IPS-15b (cell line): ENCODE data around the gene RPS6KA5.
"Not testable (repeated sequence)": the region's sequence is repeated elsewhere in the genome, so short reads cannot be mapped to it uniquely, and the experiment has no call there.

Experiments
- H3K27me3 ChIP-seq: one replicate; pipeline ENCODE4 v1.6.1; 2013; ENCODE audit warnings: low read length; ENCODE audit not compliant: control insufficient read depth, insufficient read depth
- H3K36me3 ChIP-seq: one replicate; pipeline ENCODE4 v1.6.1; 2013; ENCODE audit warnings: low read length; ENCODE audit not compliant: control insufficient read depth, insufficient read depth
- H3K4me1 ChIP-seq: one replicate; pipeline ENCODE4 v1.6.1; 2013; ENCODE audit warnings: mild to moderate bottlenecking, low read length; ENCODE audit not compliant: control insufficient read depth, insufficient read depth
- H3K4me3 ChIP-seq: one replicate; pipeline ENCODE4 v1.5.1; 2013; ENCODE audit warnings: low read depth, low read length
- H3K9ac ChIP-seq: one replicate; pipeline ENCODE4 v1.6.1; 2013; ENCODE audit warnings: low read depth, mild to moderate bottlenecking, low read length
- H3K9me3 ChIP-seq: one replicate; pipeline ENCODE4 v1.6.1; 2013; ENCODE audit warnings: mild to moderate bottlenecking, low read length; ENCODE audit not compliant: control insufficient read depth, insufficient read depth

RPS6KA5 gene

DNA sequence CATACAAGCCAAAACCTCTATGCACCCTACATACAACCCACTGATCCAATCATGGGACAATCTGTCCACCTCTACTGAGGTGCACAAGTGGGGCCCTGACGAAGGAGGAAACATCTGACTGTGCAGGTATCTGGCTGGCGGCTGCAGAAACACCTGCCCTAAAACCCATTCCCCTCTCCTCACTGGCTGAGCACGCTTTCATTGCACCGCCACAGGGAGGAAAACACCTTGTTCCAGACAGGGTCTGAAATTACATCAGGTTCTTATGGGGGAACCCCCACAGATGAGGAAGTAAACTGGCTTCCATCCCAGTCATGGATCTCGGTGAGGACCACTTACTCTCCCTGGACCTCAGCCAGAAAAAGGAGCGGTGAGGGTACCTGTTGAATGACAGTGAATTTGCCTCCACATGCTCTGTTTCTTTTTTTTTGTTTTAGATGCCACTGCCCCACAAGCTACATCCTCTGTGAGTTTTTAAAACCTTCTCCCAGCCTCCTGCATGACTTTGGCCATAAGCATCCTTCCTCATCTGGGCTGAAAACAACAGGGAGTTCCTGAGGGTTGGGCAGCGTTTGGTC lies 29.6 kb upstream of the RPS6KA5 start:
- no peaks in the 10 kb centered on the region for H3K4me1 ChIP-seq
- no peak overlapping the region for H3K4me3 ChIP-seq
- H3K9me3 ChIP-seq, result no peaks in the 10 kb centered on the region
- no peaks in the 10 kb centered on the region for H3K27me3 ChIP-seq
- no peak overlapping the region for H3K9ac ChIP-seq
- H3K36me3 ChIP-seq, result no peaks in the 10 kb centered on the region

DNA sequence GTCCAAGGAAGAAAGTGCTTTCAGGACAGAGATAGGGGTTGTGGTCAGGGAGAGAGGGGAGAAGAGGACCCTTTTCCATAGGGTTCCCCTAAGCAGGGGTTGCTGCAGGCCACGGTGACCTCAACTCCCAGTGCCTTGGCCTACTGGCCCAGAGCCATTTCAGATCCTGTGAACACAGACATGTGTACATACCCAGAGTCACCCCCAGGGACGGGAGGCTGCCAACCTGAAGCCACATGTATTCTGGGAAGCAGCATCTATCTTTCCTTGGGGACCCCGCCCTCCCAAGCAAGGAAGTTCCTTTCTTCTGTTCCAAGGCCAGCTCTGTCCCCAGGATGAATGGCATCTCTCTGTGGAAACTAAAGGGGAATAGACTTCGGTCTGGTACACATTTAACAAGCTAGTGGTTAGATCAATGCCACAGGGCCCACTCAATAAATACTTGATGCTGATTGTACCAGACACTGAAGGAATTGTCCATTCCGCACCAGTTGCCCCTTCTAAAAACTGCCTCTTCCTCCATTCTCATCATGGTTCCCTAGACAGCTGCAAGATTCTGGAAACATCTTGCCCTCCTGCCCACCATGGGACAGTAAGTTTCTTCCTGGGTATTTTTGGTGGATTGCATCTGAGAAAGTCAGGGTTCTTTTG lies 28.3 kb upstream of the RPS6KA5 start:
- no peaks in the 10 kb centered on the region for H3K36me3 ChIP-seq
- H3K4me3 ChIP-seq, result no peak overlapping the region
- H3K27me3 ChIP-seq, result no peaks in the 10 kb centered on the region
- no peak overlapping the region for H3K9ac ChIP-seq
- H3K9me3 ChIP-seq, result no peaks in the 10 kb centered on the region
- H3K4me1 ChIP-seq, result no peaks in the 10 kb centered on the region

DNA sequence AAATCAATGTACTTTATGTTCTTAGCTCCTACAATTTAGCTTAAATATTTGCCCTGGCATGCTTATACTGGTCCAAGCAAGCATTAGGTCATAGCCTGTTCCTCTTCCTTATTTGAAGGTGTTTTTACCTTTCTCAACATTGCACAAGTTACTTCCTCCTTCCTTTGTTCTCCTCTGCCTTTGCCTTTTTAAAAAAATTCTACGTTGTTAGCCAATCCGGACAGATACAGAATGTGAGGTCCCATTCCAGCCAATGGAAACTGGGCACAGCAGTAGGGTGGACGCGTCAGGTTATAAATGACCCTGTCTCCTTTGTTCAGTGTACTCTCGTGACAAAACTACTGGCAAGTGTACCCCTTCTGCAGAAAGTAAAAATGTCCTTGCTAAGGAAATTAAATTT lies 27.0 kb upstream of the RPS6KA5 start:
- not testable (repeated sequence) for H3K4me3 ChIP-seq, H3K27me3 ChIP-seq, H3K9me3 ChIP-seq, H3K9ac ChIP-seq, H3K4me1 ChIP-seq, H3K36me3 ChIP-seq

DNA sequence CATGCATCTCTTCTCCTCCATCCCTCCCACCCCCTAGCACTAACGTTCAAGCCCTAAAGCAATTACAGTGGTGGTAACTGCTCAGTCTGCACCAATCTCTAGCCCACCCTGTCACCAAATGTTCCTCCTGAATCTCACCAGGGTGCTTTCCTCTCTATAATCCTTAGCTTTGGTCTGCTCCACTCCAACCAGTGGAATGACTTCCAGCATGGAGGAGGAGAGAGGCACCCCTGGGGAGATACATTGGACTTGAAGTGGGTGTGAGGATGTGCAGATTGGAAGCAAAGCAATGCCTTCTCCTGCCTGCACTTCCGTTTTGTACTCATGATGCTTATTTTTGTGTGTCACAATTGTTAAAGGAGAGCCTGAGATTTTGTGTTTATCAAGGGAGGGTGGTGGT lies 24.1 kb upstream of the RPS6KA5 start:
- no peaks in the 10 kb centered on the region for H3K4me1 ChIP-seq
- H3K9me3 ChIP-seq, result no peaks in the 10 kb centered on the region
- H3K9ac ChIP-seq, result no peak overlapping the region

DNA sequence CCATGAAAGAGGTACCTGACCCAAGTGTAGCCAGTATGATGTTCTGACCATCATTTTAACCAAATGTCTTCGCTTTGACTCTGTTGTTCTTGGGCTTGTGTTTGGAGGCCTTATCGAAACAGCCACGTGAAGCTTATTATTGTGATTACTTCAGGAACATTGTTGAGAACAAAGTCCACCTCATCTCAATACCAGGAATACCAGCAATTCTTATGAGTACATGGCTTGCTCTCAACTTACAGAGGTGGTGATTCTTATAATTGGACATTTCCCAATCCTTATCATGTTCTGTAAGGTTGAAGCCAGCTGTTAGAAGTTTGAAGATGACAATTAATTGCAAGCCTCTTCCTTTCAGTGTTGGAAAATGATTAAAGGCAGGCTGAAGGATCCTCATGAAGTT lies 21.8 kb upstream of the RPS6KA5 start:
- H3K4me3 ChIP-seq, result no peak overlapping the region
- H3K9ac ChIP-seq, result no peak overlapping the region
- no peaks in the 10 kb centered on the region for H3K4me1 ChIP-seq
- no peaks in the 10 kb centered on the region for H3K9me3 ChIP-seq
- H3K27me3 ChIP-seq, result no peaks in the 10 kb centered on the region
- H3K36me3 ChIP-seq, result no peaks in the 10 kb centered on the region

More for the DNA sequence above, 24.1 kb upstream of the RPS6KA5 start:
- Histone ChIP-seq H3K27me3 (no peaks in the 10 kb centered on the region), H3K4me3 (no peak overlapping the region), H3K36me3 (no peaks in the 10 kb centered on the region)

DNA sequence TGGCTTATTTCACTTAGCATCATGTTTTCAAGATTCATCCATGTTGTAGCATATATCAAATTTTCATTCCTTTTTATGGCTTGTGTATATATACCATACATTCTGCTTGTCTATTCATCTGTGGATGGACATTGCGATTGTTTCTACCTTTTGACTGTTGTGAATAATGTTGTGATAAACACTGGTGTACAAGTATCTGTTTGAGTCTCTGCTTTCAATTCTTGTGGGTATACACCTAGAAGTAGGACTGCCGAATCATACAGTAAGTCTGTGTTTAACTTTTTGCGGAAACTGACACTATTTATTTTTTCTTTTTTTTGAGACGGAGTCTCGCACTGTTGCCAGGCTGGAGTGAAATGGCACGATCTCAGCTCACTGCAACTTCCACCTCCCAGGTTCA lies 19.6 kb upstream of the RPS6KA5 start:
- H3K9ac ChIP-seq, result no peak overlapping the region
- no peaks in the 10 kb centered on the region for H3K9me3 ChIP-seq
- no peaks in the 10 kb centered on the region for H3K36me3 ChIP-seq
- H3K4me3 ChIP-seq, result no peak overlapping the region
- H3K27me3 ChIP-seq, result no peaks in the 10 kb centered on the region
- H3K4me1 ChIP-seq, result no peaks in the 10 kb centered on the region

DNA sequence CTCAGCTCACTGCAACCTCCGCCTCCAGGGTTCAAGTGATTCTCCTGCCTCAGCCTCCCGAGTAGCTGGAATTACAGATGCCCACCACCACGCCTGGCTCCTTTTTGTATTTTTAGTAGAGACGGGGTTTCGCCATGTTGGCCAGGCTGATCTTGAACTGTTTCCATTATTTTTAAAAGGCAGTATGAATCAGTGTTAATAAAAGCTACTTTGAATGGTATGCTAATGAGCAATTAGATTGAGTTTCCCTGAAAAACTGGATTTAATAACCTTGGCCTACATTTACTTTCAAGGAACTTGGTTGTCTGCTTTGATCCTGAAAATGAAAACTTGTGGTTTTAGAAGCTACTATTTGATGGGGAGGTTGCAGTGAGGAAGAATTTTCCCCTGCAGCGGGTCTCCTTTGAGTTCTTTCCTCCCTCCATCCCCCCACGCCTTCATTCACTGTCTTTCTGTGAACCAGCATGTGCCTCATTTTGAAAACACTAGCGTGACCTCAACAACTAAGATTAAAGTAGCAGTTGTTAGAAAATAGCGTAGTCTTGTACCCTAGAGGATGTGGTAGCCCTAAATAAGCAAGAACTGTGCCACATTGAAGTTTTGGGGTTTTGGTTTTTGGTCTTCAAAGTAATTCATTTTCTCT lies 17.8 kb upstream of the RPS6KA5 start:
- Histone ChIP-seq H3K9ac (no peak overlapping the region), H3K36me3 (no peaks in the 10 kb centered on the region), H3K9me3 (no peaks in the 10 kb centered on the region), H3K4me1 (no peaks in the 10 kb centered on the region), H3K27me3 (no peaks in the 10 kb centered on the region), H3K4me3 (no peak overlapping the region)

DNA sequence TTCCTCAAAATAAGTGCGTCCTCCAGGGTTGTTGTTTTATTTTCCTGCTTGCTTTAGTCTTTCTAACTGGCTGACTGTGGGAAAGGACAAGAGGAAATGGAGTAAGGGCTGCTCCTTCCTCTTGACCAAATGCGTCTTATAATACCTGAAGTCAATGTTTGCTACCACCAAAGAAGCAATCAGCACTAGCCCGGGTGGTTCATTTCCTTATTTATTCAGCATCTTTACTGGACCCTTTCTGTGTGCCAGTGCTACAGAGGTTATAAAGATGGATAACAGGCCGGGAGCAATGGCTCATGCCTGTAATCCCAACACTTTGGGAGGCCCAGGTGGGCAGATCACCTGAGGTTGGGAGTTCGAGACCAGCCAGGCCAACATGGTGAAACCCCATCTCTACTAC lies 15.1 kb upstream of the RPS6KA5 start:
- Histone ChIP-seq H3K9ac (no peak overlapping the region), H3K4me1 (no peaks in the 10 kb centered on the region), H3K36me3 (no peaks in the 10 kb centered on the region), H3K9me3 (no peaks in the 10 kb centered on the region), H3K27me3 (no peaks in the 10 kb centered on the region), H3K4me3 (no peak overlapping the region)

DNA sequence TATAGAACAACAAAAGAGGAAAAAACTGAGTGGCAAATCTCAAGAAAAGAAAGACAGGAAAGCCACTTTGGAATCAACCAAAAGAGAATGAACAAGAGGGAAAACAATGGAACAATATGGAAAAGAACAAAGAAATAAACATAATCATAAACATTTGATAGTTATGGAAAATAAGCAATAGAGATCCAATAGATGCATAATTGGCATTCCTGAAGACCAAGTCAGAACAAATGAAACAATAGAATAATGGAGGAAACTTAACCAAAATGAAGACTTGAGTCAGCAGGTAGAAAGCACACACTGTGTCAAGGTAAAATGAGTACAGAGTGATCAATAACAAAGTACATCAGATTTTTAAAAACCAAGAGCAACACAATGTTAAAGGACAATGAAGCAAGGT lies 10.1 kb upstream of the RPS6KA5 start:
- Histone ChIP-seq H3K4me3 (no peak overlapping the region), H3K27me3 (no peaks in the 10 kb centered on the region), H3K36me3 (no peaks in the 10 kb centered on the region)

DNA sequence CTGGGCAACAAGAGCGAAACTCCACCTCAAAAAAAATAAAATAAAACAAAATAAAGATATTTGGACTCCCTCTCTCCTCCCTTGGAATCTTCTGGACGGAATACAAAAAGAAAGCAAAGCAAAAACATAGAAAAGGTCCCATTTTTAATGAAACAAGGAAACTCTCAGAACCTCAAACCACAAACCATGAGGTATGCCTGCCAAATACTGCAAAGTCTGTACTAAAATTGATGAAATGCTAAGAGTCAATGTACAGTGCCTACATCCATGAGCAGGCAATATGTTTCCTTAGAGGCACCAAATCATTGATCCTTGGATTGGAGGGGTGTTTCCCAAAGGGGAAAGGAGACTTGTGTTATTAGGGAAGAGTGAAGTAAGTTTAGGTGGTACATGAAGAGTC lies 8.2 kb upstream of the RPS6KA5 start:
- H3K9ac ChIP-seq, result no peak overlapping the region
- H3K4me3 ChIP-seq, result no peak overlapping the region

More for the DNA sequence above, 10.1 kb upstream of the RPS6KA5 start:
- no peaks in the 10 kb centered on the region for H3K4me1 ChIP-seq
- no peak overlapping the region for H3K9ac ChIP-seq
- H3K9me3 ChIP-seq, result no peaks in the 10 kb centered on the region

DNA sequence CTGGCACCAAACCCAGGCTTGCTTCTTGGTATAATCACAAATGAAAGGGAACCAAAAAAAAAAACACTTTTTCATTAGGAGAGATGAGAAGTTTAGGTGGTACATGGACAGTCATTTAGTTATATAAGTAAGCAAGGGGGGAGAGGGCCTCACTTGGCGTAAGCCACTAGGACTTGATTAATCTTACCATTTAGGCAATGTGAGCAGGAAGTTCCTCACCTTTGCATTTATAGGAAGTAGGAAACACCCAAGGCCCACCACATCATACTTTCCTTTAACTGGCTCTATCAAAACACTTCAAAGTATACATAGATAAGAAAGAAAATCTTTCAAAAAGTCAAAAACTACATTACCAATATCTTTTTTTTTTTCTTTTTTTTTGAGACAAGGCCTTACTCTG lies 6.7 kb upstream of the RPS6KA5 start:
- no peaks in the 10 kb centered on the region for H3K27me3 ChIP-seq
- H3K36me3 ChIP-seq, result no peaks in the 10 kb centered on the region
- H3K4me1 ChIP-seq, result no peaks in the 10 kb centered on the region
- H3K9ac ChIP-seq, result no peak overlapping the region
- no peaks in the 10 kb centered on the region for H3K9me3 ChIP-seq
- H3K4me3 ChIP-seq, result no peak overlapping the region

More for the DNA sequence above, 8.2 kb upstream of the RPS6KA5 start:
- no peaks in the 10 kb centered on the region for H3K27me3 ChIP-seq
- no peaks in the 10 kb centered on the region for H3K36me3 ChIP-seq
- no peaks in the 10 kb centered on the region for H3K9me3 ChIP-seq
- no peaks in the 10 kb centered on the region for H3K4me1 ChIP-seq

DNA sequence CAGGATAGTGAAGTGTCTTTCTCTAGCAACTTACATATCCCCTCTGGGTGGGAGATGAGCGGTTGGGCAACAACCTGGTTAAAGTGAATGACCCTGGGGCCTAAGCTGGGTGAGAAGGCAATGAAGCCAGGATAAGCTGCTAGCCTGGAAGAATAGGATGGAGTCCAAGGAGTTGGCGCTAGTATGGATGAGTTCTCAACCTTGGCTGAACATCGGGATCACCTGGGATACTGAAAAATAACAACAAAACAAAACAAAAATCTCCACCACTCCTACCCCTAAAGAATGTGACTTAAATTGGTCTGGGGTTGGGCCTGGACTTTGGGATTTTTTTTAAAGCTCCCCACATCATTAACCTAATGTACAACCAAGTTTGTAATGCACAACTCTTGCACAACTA lies 4.8 kb upstream of the RPS6KA5 start:
- Histone ChIP-seq H3K27me3 (peaks cover 3% of the 10 kb centered on the region), H3K9ac (no peak overlapping the region)

More for the DNA sequence above, 4.8 kb upstream of the RPS6KA5 start:
- no peaks in the 10 kb centered on the region for H3K4me1 ChIP-seq
- H3K9me3 ChIP-seq, result no peaks in the 10 kb centered on the region
- H3K4me3 ChIP-seq, result no peak overlapping the region
- H3K36me3 ChIP-seq, result no peaks in the 10 kb centered on the region
